OCI-LY7 (cell line): ENCODE results near the gene PGAP1. TPM values are rescaled to one million over a fixed set of nuclear protein-coding genes. Genes with fewer than 3 reads are reported as not detected.

Source experiments
- BruUV-seq: library from RNA; stranded (reverse); fragments of 400-500 nt; replicated peaks from 2 replicates; lab custom pipeline; 2021; lab: Mats Ljungman, UMichigan
- CTCF ChIA-PET: fragments of 300-600 bp; sonication (Branson Sonifier 250); formaldehyde crosslinking; loops from one replicate; lab custom pipeline; 2022; ENCODE audit warnings: antibody characterized with exemption; ENCODE audit not compliant: unreplicated experiment; lab: Charles Lee
- POLR2A ChIA-PET: fragments of 300-600 bp; sonication (Branson Sonifier 250); formaldehyde crosslinking; loops from one replicate; lab custom pipeline; 2022; ENCODE audit warnings: antibody characterized with exemption; lab: Charles Lee
- DNase-seq: peaks from one replicate; pipeline ENCODE4 v3.0.0-alpha.2; 2015; ENCODE audit warnings: low spot score
- H2AFZ ChIP-seq: fragments of 200-600 bp; sonication (generic), shearing (Covaris generic); 2 replicates; pipeline ENCODE4 v1.6.1; 2014; ENCODE audit warnings: mild to moderate bottlenecking, antibody characterized with exemption, low read length, moderate library complexity
- H3K27ac ChIP-seq: fragments of 200-600 bp; sonication (generic); 2 replicates; pipeline ENCODE4 v1.5.1; 2014; ENCODE audit warnings: mixed run types, low read depth, mild to moderate bottlenecking, moderate library complexity, low read length, inconsistent platforms; ENCODE audit not compliant: poor library complexity, severe bottlenecking
- H3K36me3 ChIP-seq: fragments of 200-600 bp; sonication (generic); 2 replicates; pipeline ENCODE4 v1.6.1; 2014; ENCODE audit warnings: mild to moderate bottlenecking, antibody characterized with exemption, low read length, moderate library complexity, mixed read lengths; ENCODE audit not compliant: insufficient read depth
- H3K4me1 ChIP-seq: fragments of 200-600 bp; sonication (generic); 2 replicates; pipeline ENCODE4 v1.5.1; 2014; ENCODE audit warnings: mild to moderate bottlenecking, low read length; ENCODE audit not compliant: insufficient read depth, poor library complexity, severe bottlenecking
- H3K4me2 ChIP-seq: fragments of 200-600 bp; sonication (generic); 2 replicates; pipeline ENCODE4 v1.6.1; 2014; ENCODE audit warnings: mild to moderate bottlenecking, low read length
- H3K4me3 ChIP-seq: fragments of 200-600 bp; sonication (generic); 2 replicates; pipeline ENCODE4 v1.5.1; 2014; ENCODE audit warnings: mild to moderate bottlenecking, low read depth, low read length; ENCODE audit not compliant: poor library complexity, severe bottlenecking
- H3K79me2 ChIP-seq: fragments of 200-600 bp; sonication (generic); 2 replicates; pipeline ENCODE4 v1.6.1; 2016; ENCODE audit warnings: low read depth, mild to moderate bottlenecking, low read length, moderate library complexity, mixed read lengths; ENCODE audit not compliant: insufficient read depth
- H3K9me2 ChIP-seq: fragments of 200-600 bp; sonication (generic); 2 replicates; pipeline ENCODE4 v1.6.1; 2016; ENCODE audit warnings: mild to moderate bottlenecking, low read length, mixed read lengths; ENCODE audit not compliant: insufficient read depth
- H3K9me3 ChIP-seq: fragments of 200-600 bp; sonication (generic); 2 replicates; pipeline ENCODE4 v1.6.1; 2014; ENCODE audit warnings: mild to moderate bottlenecking, mixed run types, low read length, mixed read lengths
- H4K20me1 ChIP-seq: fragments of 200-600 bp; sonication (generic); 2 replicates; pipeline ENCODE4 v1.6.1; 2014; ENCODE audit warnings: mild to moderate bottlenecking, antibody characterized with exemption, low read length, moderate library complexity, mixed read lengths; ENCODE audit not compliant: insufficient read depth
- EZH2phosphoT487 ChIP-seq: fragments of 200-600 bp; sonication (generic); IDR thresholded peaks from 2 replicates; pipeline ENCODE4 v1.6.1; 2018; ENCODE audit warnings: low read depth, borderline replicate concordance, mild to moderate bottlenecking, mixed run types, antibody characterized with exemption, low read length, moderate library complexity, mixed read lengths
- intact Hi-C: fragments of 100-400 bp; cut with micrococcal nuclease; formaldehyde crosslinking; loops from one replicate; pipeline ENCODE4 v1.10.0; 2022; ENCODE audit not compliant: unreplicated experiment
- total RNA-seq, 2 experiments: library from RNA; depleted of rRNA in 1 of 2; stranded (reverse); fragments of >200 nt in 1 of 2; shearing (Covaris generic) in 1 of 2; gene quantifications; 2 replicates each; pipeline ENCODE4 v1.2.3, GENCODE V29; 2014 to 2022
- TF ChIP-seq, protein P1 (sequence below): fragments of 200-600 bp; sonication (generic); conservative IDR thresholded peaks from 2 replicates; pipeline ENCODE4 v1.5.1; 2014; ENCODE audit warnings: mild to moderate bottlenecking, antibody characterized with exemption, low read length, moderate library complexity, mixed read lengths

The PGAP1 gene
- total RNA-seq, 2 experiments from 2014 or later: 0.54 to 1.9 TPM

DNA sequence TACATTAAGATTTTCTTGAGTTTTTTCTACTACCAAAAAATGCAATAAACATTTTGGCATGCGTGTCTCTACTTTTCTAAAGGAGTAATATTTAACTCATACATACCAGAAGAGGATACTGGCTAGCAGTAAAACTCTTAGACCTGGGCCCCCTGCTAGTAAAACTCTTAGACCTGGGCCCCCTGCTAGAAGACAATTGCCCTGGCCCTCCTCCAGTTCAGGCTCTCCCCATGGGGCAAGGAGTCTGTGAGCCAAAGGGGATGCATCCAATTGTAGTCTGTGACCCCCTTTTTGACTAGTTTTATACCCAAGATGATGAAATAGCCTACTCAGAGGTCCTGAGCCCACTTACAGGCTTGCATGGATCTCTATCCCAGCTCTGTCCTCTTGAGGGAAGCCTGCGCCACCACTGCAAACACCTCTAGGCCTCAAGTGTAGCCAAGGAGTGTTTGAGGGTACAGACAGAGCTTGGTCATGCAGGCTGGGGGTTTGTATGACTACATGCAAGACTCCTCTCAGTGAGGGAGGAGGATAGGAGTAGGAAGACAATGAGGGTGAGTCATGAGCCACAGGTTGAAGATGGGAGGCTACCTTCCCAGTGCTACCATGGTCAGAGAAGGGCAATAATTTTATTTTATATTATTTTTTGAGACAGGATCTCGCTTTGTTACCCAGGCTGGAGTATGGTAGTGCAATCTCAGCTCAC is 45.2 kb upstream of the PGAP1 start:
- POLR2A ChIA-PET: no interaction called here

DNA sequence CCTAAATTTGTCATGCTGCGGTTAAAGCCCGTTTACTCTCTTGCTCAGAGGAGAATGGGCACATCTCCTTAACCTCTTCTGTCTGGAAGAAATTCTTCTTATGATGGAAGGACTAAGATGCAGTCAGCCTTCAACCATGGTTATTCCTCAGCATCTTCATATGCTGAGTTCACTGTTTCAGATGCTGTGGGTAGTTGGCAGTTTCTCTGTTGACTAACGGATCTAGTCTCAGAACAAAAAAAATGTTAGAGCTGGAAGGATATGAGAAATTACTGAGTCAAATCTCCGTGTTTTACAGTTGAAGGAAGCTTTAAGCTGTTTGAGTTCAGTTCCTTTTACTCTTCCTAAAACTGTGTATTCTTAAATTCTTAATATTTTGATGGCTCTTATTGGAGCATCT is 43.6 kb upstream of the PGAP1 start:
- ChIA-PET POLR2A (interaction anchor here (2.1 kb wide), 1 partner anchor 10 kb away, joined by 6 read pairs; no protein-coding TSS in a partner anchor), CTCF (no interaction called here)
- DNase-seq: no peak

More for the DNA sequence above, 45.2 kb upstream of the PGAP1 start:
- no peaks in the 10 kb centered on the region for H3K9me2 ChIP-seq
- H3K36me3 ChIP-seq: no peaks in the 10 kb centered on the region
- H3K27ac ChIP-seq: no peak overlapping the region
- no peak for TF ChIP-seq EZH2phosphoT487
- TF ChIP-seq, protein P1, sequence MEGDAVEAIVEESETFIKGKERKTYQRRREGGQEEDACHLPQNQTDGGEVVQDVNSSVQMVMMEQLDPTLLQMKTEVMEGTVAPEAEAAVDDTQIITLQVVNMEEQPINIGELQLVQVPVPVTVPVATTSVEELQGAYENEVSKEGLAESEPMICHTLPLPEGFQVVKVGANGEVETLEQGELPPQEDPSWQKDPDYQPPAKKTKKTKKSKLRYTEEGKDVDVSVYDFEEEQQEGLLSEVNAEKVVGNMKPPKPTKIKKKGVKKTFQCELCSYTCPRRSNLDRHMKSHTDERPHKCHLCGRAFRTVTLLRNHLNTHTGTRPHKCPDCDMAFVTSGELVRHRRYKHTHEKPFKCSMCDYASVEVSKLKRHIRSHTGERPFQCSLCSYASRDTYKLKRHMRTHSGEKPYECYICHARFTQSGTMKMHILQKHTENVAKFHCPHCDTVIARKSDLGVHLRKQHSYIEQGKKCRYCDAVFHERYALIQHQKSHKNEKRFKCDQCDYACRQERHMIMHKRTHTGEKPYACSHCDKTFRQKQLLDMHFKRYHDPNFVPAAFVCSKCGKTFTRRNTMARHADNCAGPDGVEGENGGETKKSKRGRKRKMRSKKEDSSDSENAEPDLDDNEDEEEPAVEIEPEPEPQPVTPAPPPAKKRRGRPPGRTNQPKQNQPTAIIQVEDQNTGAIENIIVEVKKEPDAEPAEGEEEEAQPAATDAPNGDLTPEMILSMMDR: no peak
- intact Hi-C loops: no loop called here
- no peaks in the 10 kb centered on the region for H3K79me2 ChIP-seq
- no peak overlapping the region for H3K4me3 ChIP-seq
- no peaks in the 10 kb centered on the region for H4K20me1 ChIP-seq
- CTCF ChIA-PET: no interaction called here
- BruUV-seq: no TSS peak
- DNase-seq: no peak
- H3K4me2 ChIP-seq: no peak overlapping the region
- no peaks in the 10 kb centered on the region for H3K4me1 ChIP-seq
- H3K9me3 ChIP-seq: no peaks in the 10 kb centered on the region
- H2AFZ ChIP-seq: no peak overlapping the region

More for the DNA sequence above, 43.6 kb upstream of the PGAP1 start:
- no TSS peak for BruUV-seq
- Histone ChIP-seq H2AFZ (no peak overlapping the region), H3K27ac (no peak overlapping the region), H3K79me2 (no peaks in the 10 kb centered on the region), H3K4me2 (no peak overlapping the region), H3K4me1 (no peaks in the 10 kb centered on the region), H4K20me1 (no peaks in the 10 kb centered on the region), H3K4me3 (no peak overlapping the region), H3K9me3 (no peaks in the 10 kb centered on the region), H3K9me2 (no peaks in the 10 kb centered on the region), H3K36me3 (no peaks in the 10 kb centered on the region)
- intact Hi-C loops: no loop called here
- no peak for TF ChIP-seq EZH2phosphoT487
- TF ChIP-seq, protein P1: no peak
